HEK293 (cell line): ENCODE data around the gene TM9SF3.
A peak's percentile ranks its signal among the peaks of the same experiment; 100 is the strongest.

Source experiments
- CTCF ChIA-PET: fragments of 350-600 bp; formaldehyde crosslinking; extraction: SDS; loops from one replicate; lab custom pipeline; 2021; ENCODE audit warnings: antibody characterized with exemption; lab: Yijun Ruan, JAX
- POLR2A ChIA-PET: fragments of 300-600 bp; formaldehyde crosslinking; extraction: SDS; loops from one replicate; lab custom pipeline; 2020; ENCODE audit warnings: antibody characterized with exemption, inconsistent platforms; lab: Yijun Ruan, JAX
- H3K27ac ChIP-seq: fragments of 200-500 bp; sonication (Bioruptor generic); 2 replicates; pipeline ENCODE4 v1.5.1; 2014; ENCODE audit warnings: low read depth, low read length, control low read depth, inconsistent platforms; ENCODE audit errors: extremely low read depth
- H3K36me3 ChIP-seq, 2 experiments: fragments of 200-500 bp in 1 of 2; sonication (Bioruptor generic) in 1 of 2; 1 replicate in 1 of 2; 2 replicates in 1 of 2; pipeline ENCODE4 v1.5.1; 2014 to 2017; ENCODE audit warnings: inconsistent platforms in 2 of 2, low read length in 2 of 2; ENCODE audit not compliant: control insufficient read depth in 2 of 2, insufficient read depth in 1 of 2
- H3K4me1 ChIP-seq: fragments of 200-500 bp; sonication (Bioruptor generic); 2 replicates; pipeline ENCODE4 v1.5.1; 2014; ENCODE audit warnings: mild to moderate bottlenecking, low read length, inconsistent platforms; ENCODE audit not compliant: control insufficient read depth, insufficient read depth
- H3K4me3 ChIP-seq: 2 replicates; pipeline ENCODE4 v1.5.1; 2011; ENCODE audit warnings: low read depth, mild to moderate bottlenecking, control low read depth, low read length, moderate library complexity
- H3K9me3 ChIP-seq: fragments of 200-500 bp; sonication (Bioruptor generic); 2 replicates; pipeline ENCODE4 v1.5.1; 2014; ENCODE audit warnings: low read depth, low read length, inconsistent platforms; ENCODE audit not compliant: control insufficient read depth, insufficient read depth
- BCL6B ChIP-seq: fragments of 450-650 bp; formaldehyde crosslinking; IDR thresholded peaks from 2 replicates; pipeline ENCODE4 v1.5.1; 2017; ENCODE audit warnings: missing biosample characterization, missing genetic modification characterization
- GLI2 ChIP-seq: fragments of 450-650 bp; formaldehyde crosslinking; IDR thresholded peaks from 2 replicates; pipeline ENCODE4; 2017; ENCODE audit warnings: missing biosample characterization, missing genetic modification characterization, low read depth, borderline replicate concordance
- GLIS1 ChIP-seq: fragments of 450-650 bp; formaldehyde crosslinking; IDR thresholded peaks from 2 replicates; pipeline ENCODE4 v1.5.1; 2016; ENCODE audit warnings: missing biosample characterization, missing genetic modification characterization
- GLIS2 ChIP-seq: fragments of 450-650 bp; formaldehyde crosslinking; IDR thresholded peaks from 2 replicates; pipeline ENCODE4 v1.5.1; 2016; ENCODE audit warnings: missing biosample characterization, missing genetic modification characterization
- SCRT1 ChIP-seq: fragments of 450-650 bp; formaldehyde crosslinking; IDR thresholded peaks from 2 replicates; pipeline ENCODE4 v1.5.1; 2016; ENCODE audit warnings: missing biosample characterization, missing genetic modification characterization, borderline replicate concordance
- SCRT2 ChIP-seq: fragments of 450-650 bp; formaldehyde crosslinking; IDR thresholded peaks from 2 replicates; pipeline ENCODE4 v1.5.1; 2016; ENCODE audit warnings: missing biosample characterization, missing genetic modification characterization
- ZNF16 ChIP-seq: fragments of 450-650 bp; formaldehyde crosslinking; IDR thresholded peaks from 2 replicates; pipeline ENCODE4 v1.5.1; 2016; ENCODE audit warnings: low read depth, missing biosample characterization, missing genetic modification characterization
- ZNF169 ChIP-seq: fragments of 450-650 bp; formaldehyde crosslinking; IDR thresholded peaks from 2 replicates; pipeline ENCODE4 v1.5.1; 2016; ENCODE audit warnings: missing biosample characterization, missing genetic modification characterization
- ZNF302 ChIP-seq: fragments of 450-650 bp; formaldehyde crosslinking; IDR thresholded peaks from 2 replicates; pipeline ENCODE4 v1.5.1; 2016; ENCODE audit warnings: missing biosample characterization, missing genetic modification characterization, low read depth
- ZNF311 ChIP-seq: fragments of 450-650 bp; formaldehyde crosslinking; IDR thresholded peaks from 2 replicates; pipeline ENCODE4 v1.5.1; 2017; ENCODE audit warnings: missing biosample characterization, missing genetic modification characterization, borderline replicate concordance
- ZNF335 ChIP-seq: fragments of 450-650 bp; formaldehyde crosslinking; conservative IDR thresholded peaks from 2 replicates; pipeline ENCODE4 v1.5.1; 2016; ENCODE audit warnings: missing biosample characterization, missing genetic modification characterization
- ZNF521 ChIP-seq: fragments of 450-650 bp; formaldehyde crosslinking; IDR thresholded peaks from 2 replicates; pipeline ENCODE4 v1.5.1; 2017; ENCODE audit warnings: missing biosample characterization, mild to moderate bottlenecking, missing genetic modification characterization
- ZNF585B ChIP-seq: fragments of 450-650 bp; formaldehyde crosslinking; IDR thresholded peaks from 2 replicates; pipeline ENCODE4 v1.5.1; 2016; ENCODE audit warnings: missing biosample characterization, missing genetic modification characterization
- ZNF600 ChIP-seq: fragments of 450-650 bp; formaldehyde crosslinking; IDR thresholded peaks from 2 replicates; pipeline ENCODE4 v1.5.1; 2016; ENCODE audit warnings: missing biosample characterization, missing genetic modification characterization
- ZNF639 ChIP-seq: fragments of 450-650 bp; formaldehyde crosslinking; IDR thresholded peaks from 2 replicates; pipeline ENCODE4 v1.5.1; 2016; ENCODE audit warnings: missing biosample characterization, missing genetic modification characterization
- ZNF645 ChIP-seq: fragments of 450-650 bp; formaldehyde crosslinking; IDR thresholded peaks from 2 replicates; pipeline ENCODE4; 2016; ENCODE audit warnings: missing biosample characterization, missing genetic modification characterization
- ZNF654 ChIP-seq: fragments of 450-650 bp; formaldehyde crosslinking; IDR thresholded peaks from 2 replicates; pipeline ENCODE4 v1.5.1; 2016; ENCODE audit warnings: low read depth, missing biosample characterization, missing genetic modification characterization
- ZNF664 ChIP-seq: fragments of 450-650 bp; formaldehyde crosslinking; IDR thresholded peaks from 2 replicates; pipeline ENCODE4 v1.5.1; 2016; ENCODE audit warnings: missing biosample characterization, missing genetic modification characterization
- TF ChIP-seq, protein P1 (sequence below): fragments of 450-650 bp; formaldehyde crosslinking; IDR thresholded peaks from 2 replicates; pipeline ENCODE4 v1.5.1; 2016; ENCODE audit warnings: missing biosample characterization, missing genetic modification characterization
- TF ChIP-seq, protein P2 (sequence below): fragments of 450-650 bp; formaldehyde crosslinking; IDR thresholded peaks from 2 replicates; pipeline ENCODE4 v1.5.1; 2016; ENCODE audit warnings: missing biosample characterization, missing genetic modification characterization
- TF ChIP-seq, protein P3 (sequence below): fragments of 450-650 bp; formaldehyde crosslinking; conservative IDR thresholded peaks from 2 replicates; pipeline ENCODE4 v1.5.1; 2016; ENCODE audit warnings: low read depth, missing biosample characterization, missing genetic modification characterization

Gene TM9SF3

DNA sequence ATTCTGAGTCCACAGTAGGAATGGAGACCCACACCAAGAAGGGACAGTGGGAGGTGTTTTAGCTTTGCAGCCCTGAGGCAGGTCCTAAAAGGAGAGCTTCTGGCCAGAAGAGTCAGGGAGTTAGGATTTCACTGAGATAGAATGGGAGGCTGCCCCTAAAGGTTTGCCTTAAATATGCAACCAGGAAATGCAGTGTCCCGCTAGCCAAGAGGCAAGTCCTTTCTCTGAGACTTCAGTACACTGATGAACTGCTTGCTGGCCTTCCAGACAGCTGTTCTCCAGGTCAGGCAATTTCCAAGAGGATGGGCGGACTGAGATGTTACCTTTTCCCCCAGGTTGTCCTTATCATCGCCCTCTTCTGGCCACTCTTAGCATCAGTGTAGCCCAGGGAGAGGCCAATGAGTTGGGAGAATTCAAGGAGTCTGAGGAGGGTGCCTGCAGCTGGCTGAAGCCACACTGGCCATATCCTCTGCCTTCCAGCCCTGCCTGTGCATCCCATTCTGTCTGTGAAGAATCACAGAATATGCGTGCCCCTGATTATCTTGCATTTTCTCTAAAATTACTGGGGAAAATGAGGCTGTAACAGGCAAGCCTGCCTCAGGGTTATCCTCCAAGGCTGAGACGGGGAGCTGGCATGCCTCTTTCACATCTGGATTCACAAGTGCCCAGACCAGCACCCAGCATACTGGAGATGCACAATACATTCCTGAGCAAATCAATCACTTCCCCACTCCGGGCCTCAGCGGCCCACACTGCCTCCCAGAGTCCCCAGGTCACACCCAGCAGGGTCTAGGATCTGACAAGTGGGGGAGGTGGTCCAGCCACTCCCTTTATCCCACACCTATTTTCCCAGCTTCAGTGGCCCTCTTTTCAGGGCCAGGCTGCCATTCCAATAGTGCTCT, 75.5 kb downstream of the TM9SF3 start (continued):
- TF ChIP-seq, protein P1, sequence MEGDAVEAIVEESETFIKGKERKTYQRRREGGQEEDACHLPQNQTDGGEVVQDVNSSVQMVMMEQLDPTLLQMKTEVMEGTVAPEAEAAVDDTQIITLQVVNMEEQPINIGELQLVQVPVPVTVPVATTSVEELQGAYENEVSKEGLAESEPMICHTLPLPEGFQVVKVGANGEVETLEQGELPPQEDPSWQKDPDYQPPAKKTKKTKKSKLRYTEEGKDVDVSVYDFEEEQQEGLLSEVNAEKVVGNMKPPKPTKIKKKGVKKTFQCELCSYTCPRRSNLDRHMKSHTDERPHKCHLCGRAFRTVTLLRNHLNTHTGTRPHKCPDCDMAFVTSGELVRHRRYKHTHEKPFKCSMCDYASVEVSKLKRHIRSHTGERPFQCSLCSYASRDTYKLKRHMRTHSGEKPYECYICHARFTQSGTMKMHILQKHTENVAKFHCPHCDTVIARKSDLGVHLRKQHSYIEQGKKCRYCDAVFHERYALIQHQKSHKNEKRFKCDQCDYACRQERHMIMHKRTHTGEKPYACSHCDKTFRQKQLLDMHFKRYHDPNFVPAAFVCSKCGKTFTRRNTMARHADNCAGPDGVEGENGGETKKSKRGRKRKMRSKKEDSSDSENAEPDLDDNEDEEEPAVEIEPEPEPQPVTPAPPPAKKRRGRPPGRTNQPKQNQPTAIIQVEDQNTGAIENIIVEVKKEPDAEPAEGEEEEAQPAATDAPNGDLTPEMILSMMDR: peak; percentile 64; the same call in 1 of the 2 replicates
- TF ChIP-seq ZNF664 (tag by site-specific recombination) (peak; percentile 87), ZNF654 (tag by site-specific recombination) (peak; percentile 12; the same call in 1 of the 2 replicates), ZNF335 (tag by site-specific recombination) (peak; percentile 61)

DNA sequence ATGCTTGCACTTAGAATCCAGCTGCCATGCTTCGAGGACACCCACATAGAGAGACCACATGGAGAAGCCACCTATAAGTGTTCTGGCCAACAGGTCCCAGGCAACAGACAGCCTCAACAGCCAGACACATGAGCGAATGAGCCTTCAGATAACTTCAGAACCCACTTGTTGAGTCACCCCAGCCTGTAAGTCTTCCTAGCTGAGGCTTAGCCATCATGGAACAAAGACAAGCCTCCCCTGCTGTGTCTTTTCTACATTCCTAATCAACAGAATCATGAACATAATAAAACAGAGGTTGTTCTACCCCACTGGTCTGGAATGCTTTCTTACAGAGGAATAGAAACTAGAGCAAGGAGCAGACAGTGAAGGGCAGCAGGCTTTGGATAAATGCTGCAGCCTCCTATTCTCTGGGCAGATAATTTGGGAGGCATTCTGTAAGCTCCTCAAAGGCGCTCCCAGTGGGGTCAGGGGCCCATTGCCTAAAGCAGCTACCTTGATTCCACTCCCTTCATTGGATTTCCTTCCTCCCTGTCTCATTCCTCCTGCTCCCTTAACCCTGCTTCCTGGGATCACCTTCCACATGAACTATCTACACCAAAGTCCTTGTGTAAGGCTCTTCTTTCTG, 77.7 kb downstream of the TM9SF3 start:
- POLR2A ChIA-PET: no interaction called here
- TF ChIP-seq ZNF521 (tag by site-specific recombination) (no peak), SCRT2 (peak; percentile 90), GLIS1 (tag by site-specific recombination) (peak; percentile 51), ZNF169 (tag by site-specific recombination) (no peak), ZNF639 (tag by site-specific recombination) (no peak), ZNF311 (tag by site-specific recombination) (no peak), ZNF302 (no peak), GLIS2 (tag by site-specific recombination) (no peak), GLI2 (tag by site-specific recombination) (no peak), BCL6B (no peak), ZNF585B (tag by site-specific recombination) (no peak), ZNF16 (tag by site-specific recombination) (no peak), SCRT1 (peak; percentile 76), ZNF600 (tag by site-specific recombination) (0 out of 2 replicates have a peak, but pooled peaks have one; percentile 46), ZNF645 (tag by site-specific recombination) (no peak)
- TF ChIP-seq, protein P2, sequence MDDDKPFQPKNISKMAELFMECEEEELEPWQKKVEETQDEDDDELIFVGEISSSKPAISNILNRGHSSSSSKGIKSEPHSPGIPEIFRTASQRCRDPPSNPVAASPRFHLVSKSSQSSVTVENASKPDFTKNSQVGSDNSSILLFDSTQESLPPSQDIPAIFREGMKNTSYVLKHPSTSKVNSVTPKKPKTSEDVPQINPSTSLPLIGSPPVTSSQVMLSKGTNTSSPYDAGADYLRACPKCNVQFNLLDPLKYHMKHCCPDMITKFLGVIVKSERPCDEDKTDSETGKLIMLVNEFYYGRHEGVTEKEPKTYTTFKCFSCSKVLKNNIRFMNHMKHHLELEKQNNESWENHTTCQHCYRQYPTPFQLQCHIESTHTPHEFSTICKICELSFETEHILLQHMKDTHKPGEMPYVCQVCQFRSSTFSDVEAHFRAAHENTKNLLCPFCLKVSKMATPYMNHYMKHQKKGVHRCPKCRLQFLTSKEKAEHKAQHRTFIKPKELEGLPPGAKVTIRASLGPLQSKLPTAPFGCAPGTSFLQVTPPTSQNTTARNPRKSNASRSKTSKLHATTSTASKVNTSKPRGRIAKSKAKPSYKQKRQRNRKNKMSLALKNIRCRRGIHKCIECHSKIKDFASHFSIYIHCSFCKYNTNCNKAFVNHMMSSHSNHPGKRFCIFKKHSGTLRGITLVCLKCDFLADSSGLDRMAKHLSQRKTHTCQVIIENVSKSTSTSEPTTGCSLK (tag by site-specific recombination): no peak
- TF ChIP-seq, protein P3, sequence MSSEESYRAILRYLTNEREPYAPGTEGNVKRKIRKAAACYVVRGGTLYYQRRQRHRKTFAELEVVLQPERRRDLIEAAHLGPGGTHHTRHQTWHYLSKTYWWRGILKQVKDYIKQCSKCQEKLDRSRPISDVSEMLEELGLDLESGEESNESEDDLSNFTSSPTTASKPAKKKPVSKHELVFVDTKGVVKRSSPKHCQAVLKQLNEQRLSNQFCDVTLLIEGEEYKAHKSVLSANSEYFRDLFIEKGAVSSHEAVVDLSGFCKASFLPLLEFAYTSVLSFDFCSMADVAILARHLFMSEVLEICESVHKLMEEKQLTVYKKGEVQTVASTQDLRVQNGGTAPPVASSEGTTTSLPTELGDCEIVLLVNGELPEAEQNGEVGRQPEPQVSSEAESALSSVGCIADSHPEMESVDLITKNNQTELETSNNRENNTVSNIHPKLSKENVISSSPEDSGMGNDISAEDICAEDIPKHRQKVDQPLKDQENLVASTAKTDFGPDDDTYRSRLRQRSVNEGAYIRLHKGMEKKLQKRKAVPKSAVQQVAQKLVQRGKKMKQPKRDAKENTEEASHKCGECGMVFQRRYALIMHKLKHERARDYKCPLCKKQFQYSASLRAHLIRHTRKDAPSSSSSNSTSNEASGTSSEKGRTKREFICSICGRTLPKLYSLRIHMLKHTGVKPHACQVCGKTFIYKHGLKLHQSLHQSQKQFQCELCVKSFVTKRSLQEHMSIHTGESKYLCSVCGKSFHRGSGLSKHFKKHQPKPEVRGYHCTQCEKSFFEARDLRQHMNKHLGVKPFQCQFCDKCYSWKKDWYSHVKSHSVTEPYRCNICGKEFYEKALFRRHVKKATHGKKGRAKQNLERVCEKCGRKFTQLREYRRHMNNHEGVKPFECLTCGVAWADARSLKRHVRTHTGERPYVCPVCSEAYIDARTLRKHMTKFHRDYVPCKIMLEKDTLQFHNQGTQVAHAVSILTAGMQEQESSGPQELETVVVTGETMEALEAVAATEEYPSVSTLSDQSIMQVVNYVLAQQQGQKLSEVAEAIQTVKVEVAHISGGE (tag by site-specific recombination): no peak
- no peak overlapping the region for H3K4me3 ChIP-seq
- H3K27ac ChIP-seq: no peak overlapping the region
- peaks cover 1% of the 10 kb centered on the region; the same call in 1 of the 2 replicates for H3K4me1 ChIP-seq
- CTCF ChIA-PET: interaction anchor here (1.8 to 3.7 kb wide), 6 partner anchors 7 to 131 kb away, joined by 6 to 21 read pairs (median 10); no protein-coding TSS in a partner anchor
- no peaks in the 10 kb centered on the region for H3K9me3 ChIP-seq
- H3K36me3 ChIP-seq: no peaks in the 10 kb centered on the region
